WTC11 (cell line): Measurements from ENCODE around the gene BMP8A.

Experiments used
- ATF1 ChIP-seq: sonication (generic); formaldehyde crosslinking; IDR thresholded peaks from 2 replicates; pipeline ENCODE4 v1.8.1; 2023; ENCODE audit warnings: mild to moderate bottlenecking, moderate library complexity, missing genetic modification reagents
- PRRX2 ChIP-seq: fragments of 250-450 bp; sonication (Bioruptor Pico); IDR thresholded peaks from 2 replicates; pipeline ENCODE4 v1.8.0; 2021; ENCODE audit warnings: mild to moderate bottlenecking
- TF ChIP-seq, protein P1 (sequence below): fragments of 200-600 bp; IDR thresholded peaks from 2 replicates; pipeline ENCODE4 v1.8.0; 2022; ENCODE audit warnings: antibody characterized with exemption
- TF ChIP-seq, protein P2 (sequence below): sonication (generic); formaldehyde crosslinking; IDR thresholded peaks from 2 replicates; pipeline ENCODE4 v1.8.1; 2023; ENCODE audit warnings: mild to moderate bottlenecking, missing genetic modification reagents, moderate library complexity

DNA sequence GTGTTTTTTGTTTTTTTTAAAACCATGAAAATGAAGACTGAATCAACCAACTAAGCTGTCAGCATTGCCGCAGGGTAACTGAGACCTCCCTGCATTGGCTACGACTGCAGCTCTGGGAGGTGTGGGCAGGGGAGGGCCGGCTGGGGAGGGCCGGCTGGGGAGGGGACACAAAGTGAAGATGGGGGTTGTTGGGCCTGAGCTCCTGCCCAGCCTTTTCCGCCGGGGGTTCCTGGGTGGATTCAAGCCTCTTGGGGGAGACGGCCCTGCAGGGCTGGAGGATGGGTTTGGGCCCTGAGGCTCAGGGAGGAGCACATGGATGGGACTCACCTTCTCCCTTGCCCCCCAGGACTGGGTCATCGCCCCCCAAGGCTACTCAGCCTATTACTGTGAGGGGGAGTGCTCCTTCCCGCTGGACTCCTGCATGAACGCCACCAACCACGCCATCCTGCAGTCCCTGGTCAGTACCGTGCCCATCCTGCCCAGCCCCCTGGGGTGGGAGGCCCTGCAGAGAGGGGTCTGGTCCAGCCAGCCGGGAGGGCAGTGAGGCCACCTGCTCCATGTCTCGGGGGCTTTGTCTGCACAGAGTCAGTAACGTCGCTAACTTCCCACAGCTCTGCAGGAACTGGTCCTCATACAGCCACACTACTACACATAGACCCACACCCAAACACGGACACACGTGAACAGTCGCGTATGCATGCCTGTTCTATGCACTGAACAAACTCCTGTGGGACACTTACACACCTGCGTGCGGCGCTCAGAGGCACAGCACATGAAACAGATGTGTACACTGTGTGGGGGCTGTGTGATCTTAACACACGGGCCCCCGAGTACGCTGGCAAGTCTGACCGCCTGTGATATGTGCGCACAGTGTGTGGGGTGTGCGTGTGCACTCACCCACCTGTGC, 31.5 kb downstream of the BMP8A start:
- TF ChIP-seq PRRX2 (CRISPR knock-in tag) (no peak), ATF1 (no peak)
- TF ChIP-seq, protein P1, sequence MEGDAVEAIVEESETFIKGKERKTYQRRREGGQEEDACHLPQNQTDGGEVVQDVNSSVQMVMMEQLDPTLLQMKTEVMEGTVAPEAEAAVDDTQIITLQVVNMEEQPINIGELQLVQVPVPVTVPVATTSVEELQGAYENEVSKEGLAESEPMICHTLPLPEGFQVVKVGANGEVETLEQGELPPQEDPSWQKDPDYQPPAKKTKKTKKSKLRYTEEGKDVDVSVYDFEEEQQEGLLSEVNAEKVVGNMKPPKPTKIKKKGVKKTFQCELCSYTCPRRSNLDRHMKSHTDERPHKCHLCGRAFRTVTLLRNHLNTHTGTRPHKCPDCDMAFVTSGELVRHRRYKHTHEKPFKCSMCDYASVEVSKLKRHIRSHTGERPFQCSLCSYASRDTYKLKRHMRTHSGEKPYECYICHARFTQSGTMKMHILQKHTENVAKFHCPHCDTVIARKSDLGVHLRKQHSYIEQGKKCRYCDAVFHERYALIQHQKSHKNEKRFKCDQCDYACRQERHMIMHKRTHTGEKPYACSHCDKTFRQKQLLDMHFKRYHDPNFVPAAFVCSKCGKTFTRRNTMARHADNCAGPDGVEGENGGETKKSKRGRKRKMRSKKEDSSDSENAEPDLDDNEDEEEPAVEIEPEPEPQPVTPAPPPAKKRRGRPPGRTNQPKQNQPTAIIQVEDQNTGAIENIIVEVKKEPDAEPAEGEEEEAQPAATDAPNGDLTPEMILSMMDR = no peak
- TF ChIP-seq, protein P2, sequence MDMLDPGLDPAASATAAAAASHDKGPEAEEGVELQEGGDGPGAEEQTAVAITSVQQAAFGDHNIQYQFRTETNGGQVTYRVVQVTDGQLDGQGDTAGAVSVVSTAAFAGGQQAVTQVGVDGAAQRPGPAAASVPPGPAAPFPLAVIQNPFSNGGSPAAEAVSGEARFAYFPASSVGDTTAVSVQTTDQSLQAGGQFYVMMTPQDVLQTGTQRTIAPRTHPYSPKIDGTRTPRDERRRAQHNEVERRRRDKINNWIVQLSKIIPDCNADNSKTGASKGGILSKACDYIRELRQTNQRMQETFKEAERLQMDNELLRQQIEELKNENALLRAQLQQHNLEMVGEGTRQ (CRISPR knock-in tag) = no peak
